ENCODE measurements around the gene XYLB.

The XYLB gene

GRCh38 chr3:38335263-38335662 lies 11.3 kb upstream of the XYLB start:
- Histone ChIP-seq H2AFZ (ENCODE audit: low read depth) (no peak overlapping the region), H4K20me1 (ENCODE audit: insufficient read depth) (no peaks in the 10 kb centered on the region)

GRCh38 chr3:38337703-38338102 lies 8.9 kb upstream of the XYLB start:
- Histone ChIP-seq H3K79me2 (ENCODE audit: insufficient read depth, low read depth) (no peaks in the 10 kb centered on the region), H2AFZ (ENCODE audit: low read depth) (no peak overlapping the region), H3K27ac (no peak overlapping the region), H3K9ac (no peak overlapping the region), H3K4me3 (IDR thresholded peaks at IDR 0.05; ENCODE audit: insufficient read depth, low read depth, low read length) (no peak overlapping the region), H4K20me1 (ENCODE audit: insufficient read depth) (no peaks in the 10 kb centered on the region), H3K4me1 (ENCODE audit: low read depth, poor library complexity, severe bottlenecking) (no peaks in the 10 kb centered on the region), H3K36me3 (ENCODE audit: insufficient read depth) (no peaks in the 10 kb centered on the region), H3K4me2 (no peak overlapping the region), H3K27me3 (ENCODE audit: insufficient read depth, low read depth) (no peaks in the 10 kb centered on the region)
- TF ChIP-seq CTCF (conservative IDR thresholded peaks at IDR 0.05; ENCODE audit: low read depth, low read length): no peak

More at GRCh38 chr3:38335263-38335662, 11.3 kb upstream of the XYLB start:
- no peak for TF ChIP-seq CTCF (conservative IDR thresholded peaks at IDR 0.05; ENCODE audit: low read depth, low read length)
- no peaks in the 10 kb centered on the region for H3K36me3 ChIP-seq (ENCODE audit: insufficient read depth)
- no peak overlapping the region for H3K27ac ChIP-seq
- H3K4me1 ChIP-seq (ENCODE audit: low read depth, poor library complexity, severe bottlenecking): no peaks in the 10 kb centered on the region
- H3K79me2 ChIP-seq (ENCODE audit: insufficient read depth, low read depth): no peaks in the 10 kb centered on the region
- no peak overlapping the region for H3K9ac ChIP-seq
- H3K4me3 ChIP-seq (IDR thresholded peaks at IDR 0.05; ENCODE audit: insufficient read depth, low read depth, low read length): no peak overlapping the region
- no peaks in the 10 kb centered on the region for H3K27me3 ChIP-seq (ENCODE audit: insufficient read depth, low read depth)
- H3K4me2 ChIP-seq: no peak overlapping the region

- Histone ChIP-seq H3K27me3 (ENCODE audit: insufficient read depth, low read depth) (no peaks in the 10 kb centered on the region), H3K36me3 (ENCODE audit: insufficient read depth) (no peaks in the 10 kb centered on the region), H4K20me1 (ENCODE audit: insufficient read depth) (no peaks in the 10 kb centered on the region), H3K4me3 (IDR thresholded peaks at IDR 0.05; ENCODE audit: insufficient read depth, low read depth, low read length) (no peak overlapping the region), H3K9ac (no peak overlapping the region), H3K79me2 (ENCODE audit: insufficient read depth, low read depth) (no peaks in the 10 kb centered on the region), H2AFZ (ENCODE audit: low read depth) (no peak overlapping the region), H3K27ac (no peak overlapping the region), H3K4me1 (ENCODE audit: low read depth, poor library complexity, severe bottlenecking) (no peaks in the 10 kb centered on the region), H3K4me2 (no peak overlapping the region)
- no peak for TF ChIP-seq CTCF (conservative IDR thresholded peaks at IDR 0.05; ENCODE audit: low read depth, low read length)
Observed at GRCh38 chr3:38343797-38344594, 2.6 kb upstream of the XYLB start.

DNA sequence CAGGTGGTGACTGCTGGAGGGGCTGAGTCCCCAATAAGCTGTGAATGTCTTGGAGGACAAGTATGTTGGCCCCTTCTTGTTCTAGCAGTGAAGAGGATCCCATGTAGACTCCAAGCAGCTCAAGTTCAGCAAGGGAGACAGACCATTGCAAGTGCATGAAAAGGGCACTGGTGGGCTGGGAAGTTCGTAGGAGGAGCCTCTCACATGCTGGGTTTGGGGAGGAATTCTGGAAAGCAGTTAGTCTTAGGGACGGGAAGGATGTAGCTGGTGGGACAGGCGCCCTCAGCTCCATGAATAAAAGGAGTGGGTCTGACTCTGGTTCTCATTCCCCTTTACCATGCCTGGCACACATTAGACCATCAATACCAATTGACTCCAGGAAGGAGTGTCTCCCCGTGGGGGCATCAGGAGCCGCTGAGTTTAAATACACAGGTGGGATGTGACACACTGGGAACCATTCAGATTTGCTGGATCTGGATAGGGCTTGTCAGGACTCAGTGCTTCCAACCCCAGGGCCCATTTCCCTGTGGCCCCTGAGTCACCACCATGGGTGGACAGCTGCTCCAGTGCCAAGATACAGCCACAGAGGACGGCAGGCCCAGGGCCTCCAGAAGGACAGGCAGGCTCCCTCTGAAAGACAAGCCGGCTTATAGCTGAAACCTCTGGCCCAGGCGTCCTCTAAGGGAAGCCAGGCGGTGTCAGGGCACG lies 552 bp upstream of the XYLB start:
- no peaks in the 10 kb centered on the region for H3K4me1 ChIP-seq (ENCODE audit: low read depth, poor library complexity, severe bottlenecking)
- TF ChIP-seq CTCF (conservative IDR thresholded peaks at IDR 0.05; ENCODE audit: low read depth, low read length): no peak
- H3K4me3 ChIP-seq (IDR thresholded peaks at IDR 0.05; ENCODE audit: insufficient read depth, low read depth, low read length): no peak overlapping the region
- no peak overlapping the region for H3K9ac ChIP-seq
- H3K27ac ChIP-seq: no peak overlapping the region
- no peaks in the 10 kb centered on the region for H3K36me3 ChIP-seq (ENCODE audit: insufficient read depth)
- no peaks in the 10 kb centered on the region for H3K79me2 ChIP-seq (ENCODE audit: insufficient read depth, low read depth)
- H3K27me3 ChIP-seq (ENCODE audit: insufficient read depth, low read depth): no peaks in the 10 kb centered on the region
- peak overlapping the region; percentile 85 for H2AFZ ChIP-seq (ENCODE audit: low read depth)
- no peak overlapping the region for H3K4me2 ChIP-seq
- no peaks in the 10 kb centered on the region for H4K20me1 ChIP-seq (ENCODE audit: insufficient read depth)

Data from KMS-11 (cell line).